SKM-1 (cell line): ENCODE data around the gene SLC28A1.

Experiments used
- DNase-seq: peaks from one replicate; lab custom pipeline; 2025; ENCODE audit not compliant: unreplicated experiment; lab: John Stamatoyannopoulos, UW

Gene SLC28A1

GRCh38 chr15:84883466-84883865 lies 996 bp upstream of the SLC28A1 start:
- DNase-seq, result no peak

GRCh38 chr15:84885801-84886200 lies 1.3 kb downstream of the SLC28A1 start:
- no peak for DNase-seq

- no peak for DNase-seq
Observed at GRCh38 chr15:84886211-84886983, 1.9 kb downstream of the SLC28A1 start.

- no peak for DNase-seq
Observed at GRCh38 chr15:84886984-84887299, 2.5 kb downstream of the SLC28A1 start.

- DNase-seq, result no peak
Observed at GRCh38 chr15:84887938-84888337, 3.5 kb downstream of the SLC28A1 start.

- no peak for DNase-seq
Observed at GRCh38 chr15:84888639-84889038, 4.2 kb downstream of the SLC28A1 start.

- DNase-seq, result no peak
Observed at GRCh38 chr15:84889313-84889990, 5.0 kb downstream of the SLC28A1 start.

GRCh38 chr15:84889991-84890669 lies 5.7 kb downstream of the SLC28A1 start:
- DNase-seq, result peak; percentile 60

GRCh38 chr15:84890670-84891162 lies 6.3 kb downstream of the SLC28A1 start:
- no peak for DNase-seq

- no peak for DNase-seq
Observed at GRCh38 chr15:84891339-84891738, 6.9 kb downstream of the SLC28A1 start.

- no peak for DNase-seq
Observed at GRCh38 chr15:84892786-84893307, 8.4 kb downstream of the SLC28A1 start.

- no peak for DNase-seq
Observed at GRCh38 chr15:84893607-84894006, 9.1 kb downstream of the SLC28A1 start.

- no peak for DNase-seq
Observed at GRCh38 chr15:84894736-84895425, 10.4 kb downstream of the SLC28A1 start.

GRCh38 chr15:84898761-84899160 lies 14.3 kb downstream of the SLC28A1 start:
- DNase-seq, result no peak

- DNase-seq, result no peak
Observed at GRCh38 chr15:84899750-84900149, 15.3 kb downstream of the SLC28A1 start.

GRCh38 chr15:84901540-84901939 lies 17.1 kb downstream of the SLC28A1 start:
- no peak for DNase-seq

GRCh38 chr15:84903751-84904150 lies 19.3 kb downstream of the SLC28A1 start:
- DNase-seq, result no peak

- DNase-seq, result no peak
Observed at GRCh38 chr15:84904419-84904818, 20.0 kb downstream of the SLC28A1 start.

- DNase-seq, result no peak
Observed at GRCh38 chr15:84905016-84905916, 20.8 kb downstream of the SLC28A1 start.

- no peak for DNase-seq
Observed at GRCh38 chr15:84907731-84908130, 23.3 kb downstream of the SLC28A1 start.
